Stimulated activated CD8-positive, alpha-beta memory T cell treated with anti-CD3 and anti-CD28 coated beads, Interleukin-7, amount 100 ng/mL, for 4 hours (primary cell): ENCODE data around the gene PDE4DIP.
"Not testable (repeated sequence)": the region's sequence is repeated elsewhere in the genome, so short reads cannot be mapped to it uniquely, and the experiment has no call there.

Source experiments
- DNase-seq, 2 donors: peaks; one replicate each; pipeline ENCODE4 v3.0.0-alpha.2; 2020; ENCODE audit warnings: low read depth in 2 of 2

PDE4DIP gene

DNA sequence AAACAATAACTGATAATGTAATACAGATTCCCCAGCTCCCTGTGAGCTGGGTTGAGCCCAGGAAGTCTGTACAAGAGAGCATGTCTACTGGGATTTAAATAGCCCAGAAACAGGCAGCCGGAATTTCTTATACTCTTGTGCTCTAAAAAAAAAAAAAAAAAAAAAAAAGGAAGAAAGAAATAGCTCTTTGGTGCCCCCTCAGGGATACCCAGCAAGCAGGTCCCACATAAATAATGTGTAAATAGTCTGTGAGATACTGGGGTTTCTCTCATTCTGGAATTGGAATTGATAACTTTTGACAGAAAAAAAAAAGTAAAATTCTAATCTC is 25.4 kb downstream of the PDE4DIP start:
- DNase-seq = not testable (repeated sequence)

DNA sequence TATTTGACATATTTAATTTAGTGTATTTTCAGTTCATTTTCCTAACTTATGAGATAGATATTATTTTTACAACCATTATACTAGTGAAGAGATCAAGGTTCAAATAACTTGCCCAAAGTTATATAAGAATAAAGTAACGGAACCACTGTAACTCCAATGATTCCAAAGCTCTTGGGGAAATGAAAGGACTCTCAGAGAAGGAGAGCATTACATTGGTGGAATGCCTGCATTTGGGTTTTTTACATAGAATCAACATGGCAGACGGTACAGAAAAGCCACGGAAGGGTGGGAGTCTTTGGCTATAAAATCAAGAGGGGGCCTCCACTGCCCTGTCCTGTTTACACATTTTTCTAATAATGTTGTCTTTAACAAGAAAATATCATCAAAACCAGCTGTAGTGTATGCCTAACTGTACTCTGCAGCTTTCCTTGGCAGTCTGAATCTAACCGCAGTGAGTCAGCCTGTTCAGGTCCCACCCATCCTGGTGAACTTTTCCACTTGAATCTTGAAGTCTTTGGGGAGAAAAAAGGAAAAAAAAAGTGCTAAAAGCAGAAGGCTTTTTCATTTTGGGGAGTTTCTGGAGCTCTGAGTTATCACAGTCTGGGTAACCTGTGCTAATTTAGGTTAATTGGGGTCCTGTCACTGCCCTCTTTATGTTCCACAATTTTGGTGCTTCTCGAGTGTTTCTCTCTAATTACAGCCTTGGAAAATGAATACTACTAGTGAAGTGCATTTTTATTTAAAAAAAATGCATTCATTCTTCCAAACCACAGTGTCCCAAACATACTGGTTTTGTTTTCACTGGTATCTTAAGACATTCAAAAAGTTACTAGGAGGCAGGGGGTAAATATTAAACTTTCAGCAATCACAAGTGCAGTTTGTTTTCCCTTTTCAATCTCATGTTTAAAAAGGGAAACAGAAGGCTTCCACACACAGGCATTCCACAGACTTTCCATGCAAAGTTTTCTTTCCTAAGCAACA is 30.5 kb downstream of the PDE4DIP start:
- not testable (repeated sequence) for DNase-seq

DNA sequence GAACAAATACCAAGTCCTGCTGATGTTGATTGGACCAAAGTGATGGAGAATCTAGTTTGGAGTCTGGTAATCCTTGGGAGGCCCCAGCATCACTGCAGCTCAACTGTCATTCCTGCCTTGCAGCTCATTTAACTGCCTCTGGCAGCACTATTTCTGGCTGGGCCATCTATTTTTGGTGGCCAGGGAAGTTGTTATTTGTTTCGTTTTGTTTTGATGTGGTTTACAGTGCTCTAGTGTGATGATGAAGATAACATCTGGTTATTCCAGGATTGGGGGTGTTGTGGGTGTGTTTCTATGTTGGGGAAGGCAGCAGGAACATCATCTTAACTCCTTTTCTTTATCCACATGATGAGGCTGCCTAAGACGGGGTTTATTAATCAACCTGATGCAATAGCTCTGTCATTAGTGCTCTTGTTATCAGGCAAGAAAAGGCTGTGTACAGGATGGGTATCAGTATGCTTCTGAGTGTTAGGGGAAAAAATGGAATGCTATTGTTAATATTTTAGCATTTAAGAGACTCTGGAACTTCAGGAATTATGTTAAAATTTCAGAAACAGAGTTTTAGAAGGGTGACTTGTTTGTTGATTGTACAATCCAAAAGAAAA is 35.7 kb downstream of the PDE4DIP start:
- not testable (repeated sequence) for DNase-seq

DNA sequence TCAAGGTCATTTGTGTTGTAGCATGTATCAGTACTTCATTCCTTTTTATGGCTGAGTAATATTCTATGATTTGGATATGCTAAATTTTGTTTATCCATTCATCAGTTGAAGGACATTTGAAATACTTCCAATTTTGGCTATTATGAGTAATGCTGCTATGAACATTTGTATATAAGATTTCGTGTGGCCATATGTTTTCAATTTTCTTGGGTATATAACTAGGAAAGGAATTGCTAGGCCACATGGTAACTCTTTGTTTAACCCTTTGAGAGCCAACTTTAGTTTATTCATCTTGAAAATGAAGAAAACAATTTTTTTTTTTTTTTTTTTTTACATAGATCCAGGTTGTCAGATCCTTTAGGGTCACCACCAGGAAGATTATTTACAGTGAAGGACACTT is 37.0 kb downstream of the PDE4DIP start:
- DNase-seq = not testable (repeated sequence)

DNA sequence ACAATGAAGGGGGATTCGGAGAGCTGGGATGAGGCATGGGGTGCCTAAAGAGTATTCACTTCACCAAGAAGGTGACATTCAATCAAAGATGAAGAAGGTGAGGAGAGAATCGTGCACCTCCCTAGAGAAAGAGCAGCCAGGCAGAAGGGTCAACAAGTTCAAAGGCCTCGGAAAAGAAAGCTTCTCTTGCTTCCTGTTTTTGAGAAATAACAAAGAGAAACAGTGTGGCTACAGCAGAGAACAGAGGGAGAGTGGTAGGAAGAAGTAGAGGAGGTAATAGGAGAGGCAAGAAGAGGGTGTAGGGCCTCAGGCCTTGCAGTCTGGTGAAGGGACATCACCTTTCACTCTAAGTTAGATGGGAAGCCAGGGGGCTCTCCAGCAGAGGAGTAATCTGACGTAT is 41.0 kb downstream of the PDE4DIP start:
- DNase-seq = not testable (repeated sequence)

DNA sequence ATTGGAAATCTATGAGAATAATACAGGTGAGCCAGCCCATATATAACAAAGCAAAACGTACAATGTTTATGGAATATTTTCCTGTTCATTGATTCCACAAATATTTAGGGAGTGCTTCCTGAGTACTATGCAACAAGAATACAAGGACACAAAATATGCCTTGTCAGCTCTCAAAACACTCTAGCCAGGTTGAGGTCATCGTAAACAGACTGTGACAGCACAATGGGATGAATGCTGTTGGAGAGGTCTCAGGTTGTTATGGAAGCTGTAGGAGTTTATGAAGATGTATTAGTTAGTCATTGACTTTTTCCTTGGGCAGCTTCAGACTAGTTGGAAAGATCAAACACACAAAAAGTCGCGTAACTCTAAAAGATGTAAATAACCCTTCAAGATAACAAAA is 42.1 kb downstream of the PDE4DIP start:
- not testable (repeated sequence) for DNase-seq

DNA sequence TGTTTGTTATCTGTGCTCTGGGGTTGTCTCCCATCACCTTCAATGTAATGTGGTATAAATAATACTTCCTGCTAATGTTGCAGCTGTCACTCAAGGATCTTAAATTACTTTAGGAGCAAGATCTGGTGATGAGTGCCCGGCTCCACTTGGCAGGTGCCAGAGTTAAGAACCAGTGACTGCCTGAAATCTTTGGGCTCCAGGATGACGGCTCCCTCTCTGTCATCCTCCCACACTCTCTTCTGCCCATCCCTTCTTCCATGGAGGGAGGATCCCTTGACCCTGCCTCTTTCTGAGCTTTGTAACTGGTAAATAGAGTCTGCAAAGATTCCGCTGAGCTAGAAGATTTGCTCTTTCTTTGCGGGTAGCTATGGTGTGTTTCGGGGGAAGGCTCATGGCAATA is 44.4 kb downstream of the PDE4DIP start:
- not testable (repeated sequence) for DNase-seq

DNA sequence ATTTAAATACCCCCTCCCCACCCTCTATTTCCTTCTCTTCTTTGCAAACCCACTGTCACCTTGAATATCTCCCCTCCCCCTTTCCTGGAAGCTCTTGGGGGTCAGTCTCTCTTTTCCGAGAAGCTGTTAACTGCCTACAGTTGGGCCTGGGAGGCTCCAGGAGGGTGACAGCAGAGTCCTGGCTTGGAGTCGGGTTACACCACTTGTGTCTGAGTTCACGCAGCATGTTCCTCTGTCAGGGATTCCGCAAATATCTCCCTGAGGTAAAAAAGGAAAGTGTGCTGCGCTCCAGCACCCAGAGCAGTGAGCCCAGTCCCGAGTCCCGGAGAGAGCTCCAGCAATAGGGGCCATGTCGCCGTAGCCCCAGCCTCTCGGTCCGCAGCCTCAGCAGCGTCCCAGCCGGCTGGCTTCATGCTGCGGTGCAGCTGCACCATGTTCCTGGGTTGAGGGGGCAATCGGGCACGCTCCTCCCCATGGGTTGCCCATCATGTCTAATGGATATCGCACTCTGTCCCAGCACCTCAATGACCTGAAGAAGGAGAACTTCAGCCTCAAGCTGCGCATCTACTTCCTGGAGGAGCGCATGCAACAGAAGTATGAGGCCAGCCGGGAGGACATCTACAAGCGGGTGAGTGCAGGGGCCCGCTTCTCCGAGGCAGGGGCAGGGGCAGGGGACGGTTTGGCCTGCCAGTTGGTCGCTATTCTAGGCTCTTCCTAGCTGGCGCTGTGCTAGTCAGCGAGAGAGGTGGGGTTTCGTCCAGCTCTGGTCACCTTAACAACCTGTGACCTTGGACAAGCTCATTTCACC is 45.2 kb downstream of the PDE4DIP start:
- DNase-seq = not testable (repeated sequence)

DNA sequence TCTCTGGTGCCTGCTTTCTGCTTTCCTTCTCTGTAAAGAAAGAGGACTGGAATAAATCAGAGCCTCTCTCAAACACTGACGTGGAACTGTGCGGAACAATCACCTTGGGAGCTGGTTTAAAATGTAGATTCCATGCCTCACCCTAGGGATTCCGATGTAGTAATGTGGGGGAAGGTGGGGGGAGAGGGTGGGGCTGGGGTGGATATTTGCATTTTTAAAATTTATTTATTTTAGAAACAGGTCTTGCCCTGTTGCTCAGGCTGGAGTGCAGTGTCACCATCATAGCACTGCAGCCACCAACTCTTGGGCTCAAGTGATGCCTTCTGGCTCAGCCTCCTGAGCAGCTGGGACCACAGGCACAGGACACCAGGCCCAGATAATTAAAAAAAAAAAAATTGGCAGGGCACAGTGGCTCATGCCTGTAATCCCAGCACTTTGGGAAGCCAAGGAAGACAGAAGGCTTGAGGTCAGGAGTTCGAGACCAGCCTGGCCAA is 45.9 kb downstream of the PDE4DIP start:
- DNase-seq = not testable (repeated sequence)

DNA sequence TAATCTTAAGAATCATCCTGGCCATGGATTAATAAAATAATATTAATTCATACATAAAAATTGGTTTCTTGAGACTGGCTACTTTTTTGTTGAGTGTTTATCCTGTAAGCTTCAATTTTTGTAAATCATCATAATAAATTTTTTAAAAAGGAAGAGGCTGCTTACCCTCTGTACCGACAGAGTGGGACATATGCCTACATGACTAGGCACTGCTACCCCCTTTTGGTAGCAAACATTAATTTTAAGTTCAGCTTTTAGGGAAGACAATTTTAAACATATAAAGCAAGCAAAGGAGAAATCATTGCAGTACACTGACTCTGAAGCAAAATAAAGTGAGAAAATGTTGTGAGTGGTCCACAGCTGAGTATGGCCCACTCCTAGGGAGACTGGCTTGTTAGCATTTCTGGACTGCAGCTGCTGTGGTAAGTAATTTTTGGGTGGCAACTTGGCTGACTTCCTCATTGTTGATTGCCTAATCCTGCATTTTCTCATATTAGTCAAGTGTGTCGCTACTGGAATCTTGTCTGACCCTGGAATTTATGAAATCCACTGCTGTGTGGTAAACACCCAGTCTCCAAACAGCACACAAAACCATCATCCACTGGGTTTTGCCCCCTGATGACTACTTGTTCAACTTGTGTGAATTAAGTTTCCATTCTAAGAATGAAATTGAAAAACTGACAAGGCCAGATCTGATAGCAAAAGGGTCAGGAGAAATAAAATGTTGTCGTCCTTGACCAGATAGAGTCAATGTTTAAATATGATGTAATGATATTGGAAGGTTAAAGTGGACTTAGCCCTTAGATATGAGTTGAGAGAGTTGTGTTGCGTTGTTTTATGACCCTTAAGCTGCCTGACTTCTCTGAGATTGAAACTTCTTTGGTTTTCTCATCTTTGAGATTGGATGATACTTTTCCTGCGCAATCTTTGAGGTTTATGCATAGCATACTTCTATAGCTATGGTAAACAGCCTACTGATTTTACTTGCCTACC is 50.4 kb downstream of the PDE4DIP start:
- DNase-seq = not testable (repeated sequence)

DNA sequence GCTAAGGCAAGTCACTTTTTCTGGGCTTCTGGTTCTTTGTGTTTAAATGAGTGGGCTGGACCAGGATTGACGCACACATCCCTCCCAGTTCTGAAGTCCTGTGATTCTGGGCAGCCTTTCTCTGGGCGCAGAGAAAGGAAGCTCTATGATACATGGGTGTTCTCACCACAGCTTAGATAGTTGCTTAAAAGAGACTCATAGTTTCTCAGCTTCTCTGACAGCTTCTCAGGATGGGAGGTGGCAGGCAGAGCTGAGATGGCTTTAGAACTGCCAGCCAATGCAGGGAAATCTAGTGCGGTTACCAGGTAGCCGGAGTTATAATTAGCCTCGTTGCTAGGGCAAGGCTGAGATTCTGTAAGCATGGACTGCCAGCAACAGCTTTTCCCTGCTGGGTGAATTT is 55.8 kb downstream of the PDE4DIP start:
- DNase-seq = not testable (repeated sequence)

DNA sequence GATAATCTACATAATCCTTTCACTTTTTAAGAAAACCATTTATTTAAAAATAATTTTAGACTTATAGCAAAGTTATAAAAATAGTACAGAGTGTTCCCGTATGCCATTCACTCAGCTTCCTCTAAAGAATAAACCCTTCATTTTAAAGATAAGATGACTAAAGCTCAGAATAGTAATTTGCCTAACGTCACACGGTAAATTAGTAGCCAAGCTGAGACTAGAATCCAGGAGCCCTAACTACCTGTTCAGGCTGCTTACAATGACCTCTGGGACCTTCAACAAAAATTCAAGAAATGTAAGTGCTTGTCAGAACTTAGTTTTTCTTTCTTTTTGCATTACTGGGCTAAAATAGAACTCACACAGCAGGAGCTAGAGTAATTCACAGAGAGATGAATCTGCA is 56.5 kb downstream of the PDE4DIP start:
- not testable (repeated sequence) for DNase-seq

DNA sequence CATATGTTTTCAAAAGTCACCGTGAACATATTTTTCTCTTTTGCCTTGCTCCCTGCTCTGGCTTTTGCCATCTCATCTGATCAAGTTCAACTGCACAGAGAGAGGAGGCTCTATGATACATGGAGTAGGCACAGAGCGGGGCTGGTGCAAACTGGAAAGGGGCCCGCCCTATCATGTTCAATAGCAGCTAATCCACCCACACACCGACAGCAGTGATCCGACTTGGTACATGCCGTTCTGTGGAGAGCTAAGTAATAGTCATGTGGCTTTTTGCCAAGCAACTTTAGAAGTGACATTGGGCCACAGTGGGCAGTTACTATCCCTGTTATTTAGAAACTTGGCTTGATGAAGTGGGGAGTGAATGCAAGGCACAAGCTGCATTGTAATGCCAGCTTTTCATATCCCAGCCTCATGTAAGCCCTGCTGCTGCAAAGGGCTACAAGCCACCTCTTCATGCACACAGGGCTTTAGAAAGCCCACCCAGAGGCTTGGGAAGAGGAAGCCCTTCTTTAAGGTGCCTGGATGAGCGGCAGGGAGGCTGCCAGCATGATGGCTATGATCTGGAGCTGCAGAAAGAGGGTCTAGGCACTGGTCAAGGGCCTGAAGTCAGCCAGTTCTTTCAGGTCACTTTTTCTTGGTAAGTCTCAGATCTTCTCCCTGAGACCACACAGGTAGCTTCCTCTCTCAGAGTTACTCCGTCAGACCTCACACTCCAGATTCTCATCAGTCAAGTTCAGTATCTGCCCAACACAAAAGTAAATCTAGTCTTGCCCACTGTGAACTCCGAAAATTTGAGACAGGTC is 57.1 kb downstream of the PDE4DIP start:
- not testable (repeated sequence) for DNase-seq

DNA sequence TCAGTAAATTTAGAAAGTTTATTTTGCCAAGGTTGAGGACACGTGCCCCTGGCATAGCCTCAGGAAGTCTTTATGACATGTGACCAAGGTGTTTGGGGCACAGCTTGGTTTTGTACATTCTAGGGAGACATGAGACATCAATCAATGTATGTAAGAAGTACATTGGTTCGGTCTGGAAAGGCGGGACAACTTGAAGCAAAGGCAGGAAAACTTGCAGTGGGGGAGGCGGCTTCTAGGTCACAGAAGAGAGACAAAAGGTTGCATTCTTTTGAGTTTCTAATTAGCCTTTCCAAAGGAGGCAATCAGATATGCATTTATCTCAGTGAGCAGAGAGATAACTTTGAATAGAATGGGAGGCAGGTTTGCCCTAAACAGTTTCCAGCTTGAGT is 57.7 kb downstream of the PDE4DIP start:
- DNase-seq = not testable (repeated sequence)

DNA sequence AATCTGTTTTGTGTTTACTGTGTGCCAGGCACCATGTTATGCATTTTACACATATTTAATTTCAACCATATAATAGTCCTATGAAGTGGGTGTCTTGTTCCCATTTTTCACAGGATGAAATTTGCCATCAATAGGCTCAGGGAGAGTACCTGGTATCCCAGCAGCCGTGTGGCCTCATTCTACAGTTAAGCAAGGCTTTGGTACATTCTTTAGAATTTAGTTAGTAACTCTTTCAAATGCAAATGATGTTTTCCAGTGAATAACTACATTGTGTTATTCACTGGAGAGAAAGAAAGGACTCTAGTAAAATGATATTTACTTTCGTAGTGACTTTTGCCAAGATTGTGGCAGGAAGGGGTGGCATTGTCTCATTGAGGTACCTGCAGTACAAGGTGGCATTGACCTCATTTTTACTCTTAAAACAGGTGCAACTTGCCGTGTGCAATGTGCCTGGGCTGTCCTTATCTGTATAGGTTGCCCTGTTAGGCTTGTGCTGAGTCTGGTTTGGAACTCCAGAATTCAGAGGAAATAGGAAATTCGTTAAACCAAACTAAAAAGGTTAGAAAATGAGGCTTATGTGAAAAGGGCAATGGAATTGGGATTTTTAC is 65.1 kb downstream of the PDE4DIP start:
- not testable (repeated sequence) for DNase-seq

DNA sequence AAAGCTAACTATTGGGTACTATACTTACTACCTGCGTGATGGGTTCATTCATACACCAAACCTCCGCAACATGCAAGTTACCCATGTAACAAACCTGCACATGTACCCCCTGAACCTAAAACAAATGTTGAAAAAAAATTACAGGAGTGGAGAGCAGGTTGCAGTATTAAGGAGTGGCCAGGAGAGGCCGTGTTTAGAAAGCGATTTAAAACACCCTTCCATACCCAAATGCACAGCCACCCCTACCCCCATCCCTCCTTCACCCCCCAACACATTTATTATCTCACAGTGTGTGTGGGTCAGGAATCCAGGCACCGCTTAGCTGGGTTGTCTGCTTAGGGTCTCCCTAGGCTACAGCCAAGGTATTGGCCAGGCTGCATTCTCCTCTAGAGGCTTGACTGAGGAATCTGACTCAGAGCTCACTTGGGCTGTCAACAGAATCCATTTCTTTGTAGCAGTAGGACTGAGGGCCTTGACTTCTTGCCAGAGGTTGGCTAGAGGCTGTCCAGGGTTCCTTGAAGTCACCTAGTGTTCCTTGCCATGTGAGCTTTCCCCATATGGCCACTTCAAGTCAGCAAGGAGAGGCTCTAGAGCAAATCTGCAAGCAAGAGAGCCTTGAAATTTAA is 67.2 kb downstream of the PDE4DIP start:
- not testable (repeated sequence) for DNase-seq

DNA sequence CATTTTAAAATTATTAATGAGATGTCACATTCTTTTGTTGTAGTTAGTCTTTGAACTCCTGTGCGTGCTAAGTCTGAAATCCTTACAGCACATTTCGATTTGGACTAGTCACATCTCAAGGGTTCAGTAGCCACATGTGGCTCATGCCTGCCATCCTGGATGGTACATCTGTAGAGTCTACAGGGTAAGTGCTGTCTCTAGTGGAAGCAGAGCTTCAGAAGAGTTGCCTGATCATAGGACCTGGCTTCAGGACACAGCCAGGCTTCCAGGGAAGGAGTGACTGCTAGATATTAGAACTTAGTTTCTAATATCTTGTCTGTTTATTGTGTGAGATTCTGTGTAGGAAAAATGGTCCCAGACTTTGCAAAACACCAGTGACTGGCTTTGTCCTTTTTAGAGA is 72.0 kb downstream of the PDE4DIP start:
- not testable (repeated sequence) for DNase-seq

DNA sequence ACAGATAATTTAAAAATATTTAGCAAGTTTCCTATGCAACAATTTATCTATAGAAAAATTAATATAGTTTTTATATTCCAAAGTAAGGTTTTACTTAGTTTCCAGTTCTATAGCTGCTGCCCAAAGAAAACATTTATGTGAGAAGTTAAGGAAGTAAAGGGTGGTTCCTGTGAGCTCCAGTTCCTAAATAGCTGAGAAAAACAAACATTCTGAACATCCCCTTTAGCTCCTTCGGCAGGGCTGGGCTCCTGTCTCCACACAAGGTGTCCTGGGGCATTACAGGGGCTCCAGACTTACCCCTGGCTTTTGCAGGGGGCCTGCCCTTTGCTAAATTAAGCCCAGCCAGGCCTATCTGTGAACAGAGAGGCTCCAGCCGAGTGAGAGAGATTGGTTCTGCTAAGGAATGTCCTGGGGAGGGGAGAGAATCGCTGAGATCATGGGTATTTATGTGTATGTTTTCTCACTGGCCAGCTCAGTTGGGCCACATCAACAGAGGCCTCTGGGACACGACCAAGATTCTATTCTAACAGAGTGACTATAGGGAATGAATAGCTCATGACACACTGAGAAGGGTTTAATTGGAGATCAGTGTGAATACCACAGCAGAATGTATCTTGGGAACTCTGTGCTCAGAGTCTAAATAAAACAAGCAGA is 72.6 kb downstream of the PDE4DIP start:
- DNase-seq = not testable (repeated sequence)
